MM.1S (cell line): ENCODE measurements around the gene MED27.

Experiments used
- DNase-seq: peaks from one replicate; pipeline ENCODE4 v3.0.0-alpha.2; 2015
- H2AFZ ChIP-seq: fragments of 300-600 bp; sonication (generic); 2 replicates; pipeline ENCODE4 v1.6.0; 2016; ENCODE audit warnings: antibody characterized with exemption, low read length
- H3F3A ChIP-seq: fragments of 300-600 bp; sonication (generic); 2 replicates; pipeline ENCODE4 v1.6.1; 2016; ENCODE audit warnings: mild to moderate bottlenecking, antibody characterized with exemption, low read length, moderate library complexity, mixed read lengths; ENCODE audit not compliant: insufficient read depth
- H3K27ac ChIP-seq: fragments of 300-600 bp; sonication (generic); 2 replicates; pipeline ENCODE4 v1.5.1; 2016; ENCODE audit warnings: mild to moderate bottlenecking, low read length
- H3K27me3 ChIP-seq: fragments of 300-600 bp; sonication (generic); replicated peaks from 2 replicates; pipeline ENCODE4 v1.6.0; 2016; ENCODE audit warnings: low read length; ENCODE audit not compliant: insufficient read depth
- H3K36me3 ChIP-seq: fragments of 300-600 bp; sonication (generic); replicated peaks from 2 replicates; pipeline ENCODE4 v1.6.1; 2016; ENCODE audit warnings: mild to moderate bottlenecking, low read length, mixed read lengths; ENCODE audit not compliant: insufficient read depth
- H3K4me1 ChIP-seq: fragments of 300-600 bp; sonication (generic); 2 replicates; pipeline ENCODE4 v1.6.1; 2016; ENCODE audit warnings: low read length, mixed read lengths
- H3K4me2 ChIP-seq: fragments of 300-600 bp; sonication (generic); 2 replicates; pipeline ENCODE4 v1.6.0; 2016; ENCODE audit warnings: low read depth, low read length
- H3K4me3 ChIP-seq: fragments of 300-600 bp; sonication (generic); 2 replicates; pipeline ENCODE4 v1.5.1; 2016; ENCODE audit warnings: low read length, mixed read lengths
- H3K79me2 ChIP-seq: fragments of 300-600 bp; sonication (generic); 2 replicates; pipeline ENCODE4 v1.6.1; 2016; ENCODE audit warnings: mixed run types, low read length, mixed read lengths
- H3K9ac ChIP-seq: fragments of 300-600 bp; sonication (generic); 2 replicates; pipeline ENCODE4 v1.6.1; 2016; ENCODE audit warnings: low read length, mixed read lengths
- H3K9me2 ChIP-seq: fragments of 300-600 bp; sonication (generic); replicated peaks from 2 replicates; pipeline ENCODE4 v1.6.1; 2016; ENCODE audit warnings: mild to moderate bottlenecking, low read length, mixed read lengths; ENCODE audit not compliant: insufficient read depth
- H3K9me3 ChIP-seq: fragments of 300-600 bp; sonication (generic); replicated peaks from 2 replicates; pipeline ENCODE4 v1.6.1; 2016; ENCODE audit warnings: mild to moderate bottlenecking, low read length, mixed read lengths; ENCODE audit not compliant: insufficient read depth
- H4K20me1 ChIP-seq: fragments of 300-600 bp; sonication (generic); 2 replicates; pipeline ENCODE4 v1.6.1; 2016; ENCODE audit warnings: mild to moderate bottlenecking, low read length, moderate library complexity, mixed read lengths; ENCODE audit not compliant: insufficient read depth
- EZH2 ChIP-seq: fragments of 300-600 bp; sonication (generic); optimal IDR thresholded peaks from 2 replicates; pipeline ENCODE3; 2017; ENCODE audit warnings: low read depth, mild to moderate bottlenecking, antibody characterized with exemption, low read length, mixed read lengths
- EZH2phosphoT487 ChIP-seq: fragments of 300-600 bp; sonication (generic); IDR thresholded peaks from 2 replicates; pipeline ENCODE4 v1.6.1; 2018; ENCODE audit warnings: antibody characterized with exemption, low read length
- TF ChIP-seq, protein P1 (sequence below): fragments of 300-600 bp; sonication (generic); IDR thresholded peaks from 2 replicates; pipeline ENCODE4 v1.5.1; 2016; ENCODE audit warnings: antibody characterized with exemption, low read length, mixed read lengths

The MED27 gene

DNA sequence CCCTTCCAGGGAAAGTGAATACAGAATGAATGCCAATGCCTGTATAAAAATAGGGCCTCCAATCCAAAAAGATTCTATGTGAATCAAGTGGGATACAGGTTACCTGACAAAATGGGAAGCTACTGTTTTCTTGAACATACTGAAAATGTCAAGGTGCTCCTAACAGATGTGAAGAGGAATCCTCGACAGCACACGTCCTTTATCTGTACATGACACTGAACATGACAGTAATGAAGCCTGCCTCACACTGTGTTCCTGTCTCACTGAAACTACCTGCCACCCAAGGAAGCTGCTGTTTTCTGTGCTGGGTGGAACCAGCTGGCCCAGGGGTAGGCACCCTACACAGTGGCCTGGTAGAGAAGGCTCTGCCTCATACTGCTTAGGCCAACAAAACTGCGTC, 174.5 kb downstream of the MED27 start:
- H3K9ac ChIP-seq = no peak overlapping the region
- H3F3A ChIP-seq = no peaks in the 10 kb centered on the region
- H3K4me3 ChIP-seq = no peak overlapping the region

DNA sequence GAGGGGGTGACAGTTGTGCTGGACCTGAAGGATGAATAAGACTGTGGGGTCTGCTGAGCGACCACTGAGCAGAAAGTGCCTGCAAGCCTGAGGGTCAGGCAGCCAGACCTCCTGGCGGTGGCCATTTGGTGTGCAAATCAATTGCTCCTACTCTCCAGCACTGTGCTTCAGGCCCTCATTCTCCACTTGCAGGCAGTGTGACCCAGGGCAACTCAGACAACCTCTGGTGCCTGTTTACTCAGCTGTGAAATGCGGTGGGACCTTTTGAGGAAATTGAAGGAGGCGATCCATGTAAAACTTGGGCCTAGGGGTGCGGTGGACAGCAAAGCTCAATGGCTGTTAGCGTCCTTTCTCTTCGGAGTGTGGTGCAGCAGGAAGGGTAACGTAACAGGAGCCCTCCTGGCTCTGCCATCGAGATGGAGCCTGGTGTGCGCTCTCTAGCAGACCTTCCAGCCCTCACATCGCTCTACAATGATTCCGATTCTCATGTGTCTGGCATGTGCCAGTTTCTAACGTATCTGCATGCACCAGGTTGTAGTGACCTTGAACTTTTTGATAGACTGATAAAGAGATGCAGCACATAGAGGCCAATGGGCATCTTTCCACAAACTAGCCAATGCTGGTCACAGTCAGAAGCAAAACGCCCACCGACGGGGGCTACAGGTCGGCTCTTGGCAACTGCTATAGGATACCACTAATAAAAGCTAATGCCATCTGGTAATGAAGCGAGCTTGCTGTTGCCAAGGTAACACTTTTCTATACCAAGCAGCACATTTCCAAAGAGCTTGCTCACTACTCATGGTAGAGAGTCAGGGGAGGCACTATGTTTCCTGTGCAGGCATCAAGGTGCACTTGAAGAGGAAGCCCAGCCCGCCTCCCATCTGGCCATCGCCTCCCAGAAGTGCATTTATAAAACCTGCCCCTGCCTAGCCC, 180.1 kb downstream of the MED27 start:
- Histone ChIP-seq H3F3A (no peaks in the 10 kb centered on the region), H3K27me3 (no peaks in the 10 kb centered on the region), H3K36me3 (no peaks in the 10 kb centered on the region), H3K27ac (no peak overlapping the region), H3K9me2 (no peaks in the 10 kb centered on the region), H3K4me1 (no peaks in the 10 kb centered on the region), H4K20me1 (no peaks in the 10 kb centered on the region), H2AFZ (no peak overlapping the region), H3K9ac (no peak overlapping the region), H3K79me2 (no peaks in the 10 kb centered on the region), H3K4me3 (no peak overlapping the region), H3K9me3 (no peaks in the 10 kb centered on the region), H3K4me2 (no peak overlapping the region)
- no peak for TF ChIP-seq EZH2
- TF ChIP-seq, protein P1, sequence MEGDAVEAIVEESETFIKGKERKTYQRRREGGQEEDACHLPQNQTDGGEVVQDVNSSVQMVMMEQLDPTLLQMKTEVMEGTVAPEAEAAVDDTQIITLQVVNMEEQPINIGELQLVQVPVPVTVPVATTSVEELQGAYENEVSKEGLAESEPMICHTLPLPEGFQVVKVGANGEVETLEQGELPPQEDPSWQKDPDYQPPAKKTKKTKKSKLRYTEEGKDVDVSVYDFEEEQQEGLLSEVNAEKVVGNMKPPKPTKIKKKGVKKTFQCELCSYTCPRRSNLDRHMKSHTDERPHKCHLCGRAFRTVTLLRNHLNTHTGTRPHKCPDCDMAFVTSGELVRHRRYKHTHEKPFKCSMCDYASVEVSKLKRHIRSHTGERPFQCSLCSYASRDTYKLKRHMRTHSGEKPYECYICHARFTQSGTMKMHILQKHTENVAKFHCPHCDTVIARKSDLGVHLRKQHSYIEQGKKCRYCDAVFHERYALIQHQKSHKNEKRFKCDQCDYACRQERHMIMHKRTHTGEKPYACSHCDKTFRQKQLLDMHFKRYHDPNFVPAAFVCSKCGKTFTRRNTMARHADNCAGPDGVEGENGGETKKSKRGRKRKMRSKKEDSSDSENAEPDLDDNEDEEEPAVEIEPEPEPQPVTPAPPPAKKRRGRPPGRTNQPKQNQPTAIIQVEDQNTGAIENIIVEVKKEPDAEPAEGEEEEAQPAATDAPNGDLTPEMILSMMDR = no peak
- no peak for TF ChIP-seq EZH2phosphoT487
- no peak for DNase-seq

More for the DNA sequence above, 174.5 kb downstream of the MED27 start:
- Histone ChIP-seq H3K36me3 (no peaks in the 10 kb centered on the region), H3K9me2 (no peaks in the 10 kb centered on the region), H3K9me3 (no peaks in the 10 kb centered on the region), H2AFZ (no peak overlapping the region), H3K79me2 (no peaks in the 10 kb centered on the region), H3K27ac (no peak overlapping the region), H3K4me1 (no peaks in the 10 kb centered on the region), H4K20me1 (no peaks in the 10 kb centered on the region), H3K27me3 (no peaks in the 10 kb centered on the region), H3K4me2 (no peak overlapping the region)
- TF ChIP-seq EZH2 (no peak), EZH2phosphoT487 (no peak)
- TF ChIP-seq, protein P1 = no peak
- DNase-seq = no peak

DNA sequence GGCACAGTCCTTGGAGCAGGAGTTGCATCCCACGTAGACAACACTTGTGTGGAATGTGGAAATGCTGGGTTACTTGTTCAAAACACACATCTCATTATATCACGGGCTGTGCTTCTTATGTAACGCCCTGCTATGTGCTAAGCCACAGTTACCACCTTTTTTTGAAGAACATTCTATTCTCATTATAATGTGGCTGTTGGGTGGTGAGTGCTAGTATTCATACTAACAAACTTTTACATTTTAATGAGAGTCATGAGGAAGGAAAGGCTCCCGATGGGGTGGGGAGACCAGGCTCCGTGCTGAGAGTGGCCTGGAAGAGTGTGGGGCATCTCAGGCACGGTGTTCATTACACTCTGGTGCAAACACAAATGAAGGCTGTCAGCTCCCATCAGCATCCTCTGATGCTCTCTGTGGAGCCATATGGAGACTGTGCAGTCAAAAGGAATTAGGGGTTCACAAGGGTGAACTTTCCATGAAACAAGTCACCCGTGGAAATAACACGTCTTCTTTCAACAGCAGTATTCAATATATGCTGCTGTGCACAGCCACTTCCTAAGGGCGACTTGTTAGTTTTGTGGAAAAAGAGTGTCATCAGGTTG, 186.7 kb downstream of the MED27 start:
- Histone ChIP-seq H4K20me1 (no peaks in the 10 kb centered on the region), H3K4me2 (no peak overlapping the region), H3K9me2 (no peaks in the 10 kb centered on the region), H3K9ac (no peak overlapping the region), H3F3A (peaks cover 3% of the 10 kb centered on the region; the same call in 1 of the 2 replicates), H3K27ac (no peak overlapping the region), H3K4me1 (peaks cover 8% of the 10 kb centered on the region), H3K9me3 (no peaks in the 10 kb centered on the region), H3K36me3 (no peaks in the 10 kb centered on the region), H3K79me2 (no peaks in the 10 kb centered on the region), H3K4me3 (no peak overlapping the region), H2AFZ (no peak overlapping the region), H3K27me3 (no peaks in the 10 kb centered on the region)
- DNase-seq = no peak
- TF ChIP-seq EZH2 (no peak), EZH2phosphoT487 (no peak)
- TF ChIP-seq, protein P1 = no peak
